GM21360 (cell line): ENCODE measurements around the gene TM4SF1.
A peak's percentile ranks its signal among the peaks of the same experiment; 100 is the strongest.
"Not testable (repeated sequence)": the region's sequence is repeated elsewhere in the genome, so short reads cannot be mapped to it uniquely, and the experiment has no call there.

Source experiments
- ATAC-seq: cut with Tn5 transposase; IDR thresholded peaks from one replicate; pipeline ENCODE4 v1.9.1; 2021; ENCODE audit warnings: mild to moderate bottlenecking, moderate library complexity; ENCODE audit not compliant: unreplicated experiment

The TM4SF1 gene

DNA sequence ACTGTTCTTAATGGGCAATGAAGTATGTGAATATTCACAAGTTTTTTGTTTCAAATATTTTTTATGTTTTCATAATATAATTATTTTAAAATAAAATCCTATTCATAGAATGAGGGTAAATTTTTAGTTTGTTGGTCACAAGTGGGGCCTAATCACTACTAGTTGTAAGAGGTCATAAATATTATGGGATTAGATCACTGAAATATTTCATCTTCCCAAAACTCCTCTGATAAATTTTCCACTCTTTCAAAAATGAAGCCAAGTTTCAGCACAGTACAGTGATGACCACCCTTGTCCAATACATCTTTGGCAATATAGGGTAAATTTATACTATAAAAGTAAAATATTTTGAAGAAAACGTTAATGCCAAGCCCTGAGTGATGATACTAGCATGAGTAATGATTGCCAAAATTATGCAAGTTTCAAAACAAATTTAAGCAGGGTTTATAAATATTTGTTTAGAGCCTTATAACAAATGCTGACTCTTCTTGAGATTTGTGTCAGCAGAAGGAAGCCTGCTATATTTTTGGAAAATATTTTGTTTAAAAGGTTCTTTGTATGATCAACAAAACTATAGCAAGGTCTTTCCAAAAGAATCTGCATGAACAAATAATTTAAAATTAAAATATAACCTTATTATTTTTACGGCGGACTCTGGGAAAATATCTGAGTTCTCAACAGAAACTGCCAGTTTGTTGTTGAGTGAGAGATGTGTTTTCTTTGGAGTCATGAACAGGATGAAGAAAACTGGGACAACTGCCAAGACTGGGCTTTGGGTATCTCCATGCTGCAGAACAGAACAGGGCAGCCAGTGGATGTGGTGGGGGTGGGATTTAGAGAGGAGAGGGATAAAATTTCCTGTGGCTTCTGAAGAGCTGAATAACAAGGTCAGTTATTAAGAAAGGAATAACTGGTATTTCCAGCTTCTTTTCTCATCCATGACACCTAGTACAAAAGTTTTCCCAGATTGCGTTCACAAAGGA is 17.9 kb upstream of the TM4SF1 start:
- no peak for ATAC-seq

DNA sequence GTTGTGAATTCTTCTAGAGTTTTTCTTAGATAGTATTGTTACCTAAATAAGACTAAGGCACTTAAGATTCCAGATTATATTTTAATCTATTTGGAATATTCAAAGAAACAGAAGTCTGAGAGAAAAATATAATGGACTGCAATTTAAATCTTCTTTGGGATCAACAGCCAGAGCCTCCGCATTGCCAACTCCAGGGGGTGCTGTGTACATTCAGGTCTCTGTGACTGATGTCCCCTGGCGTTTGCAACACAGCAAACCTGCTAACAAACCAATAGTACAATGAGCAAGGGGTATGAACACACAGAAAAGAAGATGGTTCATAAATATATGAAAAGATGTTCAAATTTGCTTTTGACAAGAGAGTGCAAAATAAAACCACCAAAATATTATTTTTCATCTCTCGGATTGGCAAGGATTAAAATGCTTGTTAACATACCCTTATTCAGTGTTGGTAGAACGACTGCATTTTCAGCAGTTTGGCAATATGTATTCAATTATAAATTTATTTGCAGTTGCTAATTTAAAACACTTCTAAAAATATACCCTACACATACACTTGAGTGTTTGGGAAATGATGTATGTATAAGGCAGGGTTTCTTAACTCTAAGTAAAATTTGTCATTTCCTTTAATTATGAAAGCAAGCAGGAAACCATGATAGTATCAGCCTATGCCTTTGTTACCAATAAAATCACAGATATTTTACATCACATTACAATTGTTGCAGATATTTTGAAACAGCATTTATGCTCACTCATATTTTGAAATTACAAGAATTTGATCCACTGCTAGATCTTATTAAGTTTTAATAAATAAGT is 16.1 kb upstream of the TM4SF1 start:
- peak; percentile 83 for ATAC-seq

DNA sequence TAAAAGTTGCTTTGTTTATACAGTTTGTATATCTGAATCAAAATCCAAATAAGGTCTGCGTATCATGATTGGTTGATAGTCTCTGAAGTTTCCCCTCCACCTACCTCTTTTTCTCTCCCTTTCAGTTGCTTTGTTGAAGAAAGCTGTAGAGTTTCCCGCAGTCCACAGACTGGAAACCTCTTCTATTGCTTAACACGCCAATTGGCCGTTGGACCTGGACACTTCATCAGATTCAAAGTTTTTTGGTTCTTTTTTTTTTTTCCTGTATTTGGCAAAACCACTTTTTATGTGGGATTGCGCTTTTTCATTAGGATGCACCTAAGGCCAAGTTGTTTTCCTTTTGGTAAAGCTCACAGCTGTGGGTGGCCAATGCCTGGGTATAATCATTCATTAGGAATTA is 14.5 kb upstream of the TM4SF1 start:
- ATAC-seq = no peak

DNA sequence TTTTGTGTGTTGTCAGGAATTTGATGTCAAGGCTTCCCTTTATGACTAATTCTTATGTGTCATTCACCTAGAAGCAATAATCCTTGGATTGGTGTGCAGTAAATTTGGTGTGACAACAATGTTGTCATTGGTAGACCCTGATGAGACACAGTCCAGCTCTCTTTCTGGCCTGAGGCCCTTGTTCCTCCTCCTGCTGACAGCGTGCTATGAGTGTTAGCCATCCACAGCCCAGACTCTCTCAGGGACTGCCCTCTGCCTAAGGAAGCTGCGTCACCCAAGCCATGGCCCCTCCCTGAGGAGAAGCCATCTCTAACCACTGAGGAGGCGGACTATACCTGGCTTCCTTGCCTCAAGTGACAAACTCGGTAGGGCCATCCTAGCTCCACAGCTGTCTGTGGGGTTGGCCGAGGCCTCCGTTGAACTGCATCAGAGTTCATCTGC is 13.3 kb upstream of the TM4SF1 start:
- ATAC-seq = no peak

DNA sequence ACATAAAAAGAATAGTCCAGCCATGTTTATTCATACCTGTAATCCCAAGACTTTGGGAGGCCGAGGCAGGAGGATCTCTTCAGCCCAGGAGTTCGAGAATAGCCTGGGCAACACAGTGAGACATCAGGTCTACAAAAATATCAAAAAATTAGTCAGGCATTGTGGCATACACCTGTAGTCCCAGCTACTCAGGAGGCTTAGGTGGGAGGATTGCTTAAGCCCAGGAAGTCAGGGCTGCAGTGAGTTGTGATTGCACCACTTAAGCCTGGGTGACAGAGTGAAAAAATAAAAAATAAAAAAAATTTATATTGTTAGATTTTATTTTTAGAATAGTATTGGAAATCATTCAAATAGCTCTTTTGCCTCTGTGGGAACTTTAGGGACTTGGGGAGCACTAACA is 12.8 kb upstream of the TM4SF1 start:
- ATAC-seq = no peak

DNA sequence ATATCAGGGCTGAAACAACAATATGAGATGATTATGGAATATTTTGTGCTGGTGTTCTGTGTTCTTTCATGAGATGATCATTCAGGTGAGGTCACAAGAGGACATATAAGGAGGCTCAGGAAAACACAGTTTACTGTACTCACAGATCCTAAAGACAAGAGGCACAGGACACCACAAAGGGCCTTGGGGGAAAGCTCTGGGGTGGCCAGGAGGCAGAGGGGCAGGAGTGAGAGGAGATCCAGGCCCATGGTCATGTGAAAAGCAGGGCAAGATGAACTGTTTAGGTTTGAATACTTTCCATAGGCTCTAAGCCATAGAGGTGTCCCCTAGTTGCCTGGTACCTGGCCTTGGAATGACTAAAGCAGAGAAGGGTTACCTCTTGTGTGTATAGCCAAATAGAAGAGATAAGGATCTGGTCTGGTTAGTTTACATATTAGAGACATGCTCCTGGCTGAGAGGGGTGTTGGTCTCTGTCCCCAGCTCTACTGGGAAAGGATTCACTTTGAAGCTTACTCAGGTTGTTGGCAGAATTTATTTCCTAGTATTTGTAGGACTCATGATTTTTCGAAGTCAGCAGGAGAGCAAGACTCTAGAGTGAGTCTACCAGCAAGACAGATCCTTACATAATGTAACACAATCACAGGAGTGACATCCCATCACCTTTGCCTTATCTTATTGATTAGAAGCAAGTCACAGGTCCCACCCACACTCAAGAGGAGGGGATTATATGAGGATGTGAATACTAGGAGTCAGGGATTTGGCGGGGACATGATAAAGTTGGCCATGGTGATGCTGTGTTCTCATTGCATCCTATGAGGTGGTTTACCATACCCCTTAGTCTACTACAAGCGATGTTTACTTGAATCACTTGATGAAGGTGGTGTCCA is 11.3 kb upstream of the TM4SF1 start:
- ATAC-seq = no peak

DNA sequence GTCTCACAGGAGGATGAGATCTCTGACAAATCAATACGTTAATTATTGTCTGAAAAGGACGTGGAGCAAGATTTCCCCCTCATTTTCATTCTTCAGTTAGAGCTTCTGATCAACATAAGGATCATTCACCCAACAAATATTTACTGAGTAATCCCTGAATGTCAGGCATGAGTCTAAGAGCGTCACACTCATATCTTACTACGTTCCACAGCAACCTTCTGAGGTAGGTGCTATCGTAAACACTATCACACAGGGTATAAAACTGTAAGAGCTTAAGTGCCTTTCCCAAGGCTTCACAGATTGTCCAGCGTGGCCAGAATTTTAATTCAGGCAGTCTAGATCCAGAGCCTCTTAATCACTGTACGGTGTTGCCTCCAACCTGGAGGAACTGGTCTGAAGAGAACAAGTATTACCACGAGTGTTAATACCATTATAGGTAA is 10.6 kb upstream of the TM4SF1 start:
- no peak for ATAC-seq

DNA sequence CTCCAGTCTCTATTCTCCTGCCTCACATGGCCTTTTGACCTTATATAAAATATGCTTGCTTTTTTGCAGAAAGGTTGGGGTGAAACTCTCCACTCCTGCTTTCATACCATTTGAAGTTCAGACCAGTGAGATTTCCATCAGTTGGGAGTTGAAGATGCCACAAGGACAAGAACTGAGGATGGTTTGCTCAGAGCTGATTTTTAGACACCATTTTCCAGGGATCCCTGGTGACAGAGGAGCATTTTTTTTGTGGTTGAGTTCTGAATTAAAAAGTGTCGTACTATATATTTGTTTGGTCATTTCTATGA is 8.8 kb upstream of the TM4SF1 start:
- no peak for ATAC-seq

DNA sequence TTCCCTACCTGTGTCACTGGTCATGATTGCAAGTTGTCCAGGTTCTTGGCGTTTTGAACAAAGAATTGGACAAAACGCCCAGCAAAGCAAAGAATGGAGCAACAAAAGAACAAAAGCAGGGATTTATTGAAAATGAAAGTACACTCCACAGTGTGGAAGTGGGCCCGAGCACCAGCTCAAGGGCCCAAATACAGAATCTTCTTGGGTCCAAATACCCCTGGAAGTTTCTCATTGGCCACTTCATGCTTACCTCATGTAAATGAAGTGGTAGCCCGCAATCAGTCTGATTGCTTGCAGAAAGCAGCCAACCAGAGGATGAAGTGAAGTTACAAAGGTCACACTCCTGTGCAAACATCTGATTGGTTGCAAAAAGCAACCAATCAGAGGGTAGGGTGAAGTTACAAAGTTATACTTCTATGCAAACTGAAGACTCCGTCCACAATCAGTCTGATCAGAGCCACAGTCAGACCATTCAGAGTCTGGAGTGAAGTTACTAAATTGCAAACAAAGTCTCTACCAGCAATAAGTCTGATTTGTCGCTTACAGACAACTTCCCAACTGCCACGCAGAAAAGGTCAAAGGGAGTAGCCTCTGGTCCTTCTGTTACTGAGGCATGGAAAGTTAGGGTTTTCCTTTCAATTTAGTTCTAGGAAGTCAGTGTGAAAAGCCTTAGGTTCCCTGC is 8.3 kb upstream of the TM4SF1 start:
- ATAC-seq = no peak

DNA sequence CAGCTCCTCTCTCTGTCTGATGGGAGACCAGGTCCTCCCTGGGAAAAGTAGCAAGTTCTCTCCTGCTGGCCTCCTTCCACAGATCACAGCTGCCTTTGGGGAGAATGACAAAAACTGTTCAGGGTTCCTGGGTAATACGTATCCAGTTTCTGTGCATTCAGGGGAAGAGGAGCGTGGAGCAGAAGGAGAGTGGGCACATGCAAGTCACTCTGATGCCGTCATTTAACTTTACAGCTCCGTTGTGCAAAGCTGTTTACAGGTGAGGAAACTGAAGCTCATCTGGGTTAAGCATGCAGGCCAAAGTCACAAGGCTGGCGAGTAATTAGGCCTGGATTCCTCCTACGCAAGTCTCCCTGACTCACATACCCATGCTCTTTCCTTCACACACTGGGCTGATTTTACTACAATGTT is 7.5 kb upstream of the TM4SF1 start:
- ATAC-seq = no peak

DNA sequence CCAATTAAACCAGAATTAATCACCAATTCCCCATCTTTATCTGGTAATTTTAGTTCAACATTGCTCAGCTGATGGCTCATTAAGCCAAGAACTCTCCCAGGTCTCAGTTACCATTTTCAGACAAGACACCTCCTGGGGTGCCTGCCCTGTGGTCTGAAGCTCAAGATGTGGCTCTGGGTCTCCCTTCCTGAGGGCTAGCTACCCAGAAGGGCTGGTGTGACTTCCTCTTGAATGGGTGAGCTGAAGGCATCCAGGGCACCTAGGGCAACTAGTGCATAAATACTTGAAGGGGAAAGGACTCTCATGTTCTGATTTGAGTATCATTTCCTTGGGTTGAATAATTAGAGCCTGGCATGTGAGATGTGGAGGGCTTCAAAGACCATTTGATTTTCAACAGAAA is 6.7 kb upstream of the TM4SF1 start:
- no peak for ATAC-seq

DNA sequence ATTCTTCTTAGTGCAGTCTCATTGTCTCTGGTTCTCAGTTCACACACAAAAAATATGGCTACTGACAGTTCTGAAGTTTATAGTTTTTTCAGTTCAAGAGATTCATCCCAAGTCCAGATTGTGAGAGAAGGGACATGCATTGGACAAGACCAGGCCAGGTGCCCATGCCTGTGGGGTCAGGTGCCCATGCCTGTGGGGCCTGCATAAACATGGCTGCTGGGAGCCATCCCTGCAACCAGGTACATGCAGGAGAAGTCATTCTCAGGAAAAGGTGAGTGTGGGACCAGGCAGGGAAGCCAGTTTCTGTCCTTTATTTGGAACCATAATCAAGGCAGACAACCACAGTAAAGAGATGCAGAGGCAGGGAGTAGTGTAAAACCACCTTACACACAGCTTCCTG is 6.3 kb upstream of the TM4SF1 start:
- no peak for ATAC-seq

DNA sequence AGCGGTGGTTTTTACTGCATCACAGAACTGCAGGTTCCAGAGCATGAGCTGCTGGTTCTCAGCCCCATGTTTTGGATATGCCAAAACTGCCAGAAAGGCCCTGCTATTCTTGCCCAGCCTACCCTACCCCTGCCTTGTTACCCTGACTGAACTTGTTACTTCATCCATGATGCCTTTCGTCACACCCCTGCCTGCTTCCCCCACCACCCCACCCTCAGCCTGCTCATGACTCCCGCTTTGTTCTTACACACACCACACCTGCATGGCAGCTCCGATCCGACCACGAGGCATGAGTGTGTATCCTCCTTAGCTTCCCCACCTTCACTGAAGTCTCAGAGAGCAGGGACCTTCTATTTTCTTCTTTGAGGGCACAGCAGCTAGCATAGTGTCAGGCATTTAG is 5.1 kb upstream of the TM4SF1 start:
- no peak for ATAC-seq

DNA sequence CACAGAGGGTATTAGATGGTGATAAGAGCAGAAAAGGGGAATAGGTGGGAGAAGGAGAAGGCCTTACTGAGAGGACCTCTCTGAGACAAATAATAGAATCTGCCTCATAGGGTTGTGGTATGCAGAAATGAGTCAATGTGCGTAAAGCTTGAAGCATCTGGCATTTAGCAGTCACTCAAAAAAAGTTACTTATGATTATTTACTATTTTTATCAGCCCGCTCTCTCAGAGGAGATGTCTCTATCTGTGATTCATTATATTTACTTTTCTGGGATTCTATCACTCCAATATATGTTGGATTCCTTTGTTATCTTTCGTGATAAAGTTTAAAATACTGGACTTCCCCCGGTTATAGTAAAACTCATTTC is 4.6 kb upstream of the TM4SF1 start:
- ATAC-seq = no peak

DNA sequence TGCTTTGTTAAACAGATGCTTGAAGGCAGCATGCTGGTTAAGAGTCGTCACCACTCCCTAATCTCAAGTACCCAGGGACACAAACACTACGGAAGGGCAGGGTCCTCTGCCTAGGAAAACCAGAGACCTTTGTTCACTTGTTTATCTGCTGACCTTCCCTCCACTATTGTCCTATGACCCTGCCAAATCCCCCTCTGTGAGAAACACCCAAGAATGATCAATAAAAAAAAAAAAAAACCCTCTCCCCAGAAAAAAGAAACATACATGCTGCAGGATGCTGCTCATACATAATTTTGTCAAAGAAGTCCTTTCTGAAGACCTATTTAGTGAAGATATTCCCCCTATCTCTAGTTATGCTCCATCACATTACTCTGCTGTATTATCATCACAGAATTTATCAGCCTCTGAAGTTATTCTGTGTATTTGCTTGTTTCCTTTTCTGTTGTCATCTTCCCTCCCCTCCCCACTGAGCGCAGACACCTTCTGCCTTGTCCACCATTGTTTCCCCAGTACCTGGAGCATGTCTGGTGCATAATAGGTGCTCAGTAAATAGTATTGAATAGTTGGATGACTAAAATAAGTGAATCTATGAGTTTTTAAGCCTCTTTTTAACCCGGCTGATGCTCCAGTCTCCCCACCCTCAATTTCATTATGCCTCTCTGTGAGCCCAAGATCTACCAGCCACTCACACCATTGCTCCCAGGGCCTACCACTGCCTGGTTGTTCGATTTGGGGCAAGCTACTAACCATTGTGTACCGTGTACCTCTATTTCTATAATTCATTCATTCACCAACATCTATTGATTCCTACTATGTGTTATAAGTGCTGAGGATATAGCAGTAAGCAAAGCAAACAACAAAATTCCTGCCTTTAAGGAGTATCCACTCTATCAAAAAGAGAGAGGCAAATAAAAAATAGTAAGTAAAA is 4.0 kb upstream of the TM4SF1 start:
- no peak for ATAC-seq

DNA sequence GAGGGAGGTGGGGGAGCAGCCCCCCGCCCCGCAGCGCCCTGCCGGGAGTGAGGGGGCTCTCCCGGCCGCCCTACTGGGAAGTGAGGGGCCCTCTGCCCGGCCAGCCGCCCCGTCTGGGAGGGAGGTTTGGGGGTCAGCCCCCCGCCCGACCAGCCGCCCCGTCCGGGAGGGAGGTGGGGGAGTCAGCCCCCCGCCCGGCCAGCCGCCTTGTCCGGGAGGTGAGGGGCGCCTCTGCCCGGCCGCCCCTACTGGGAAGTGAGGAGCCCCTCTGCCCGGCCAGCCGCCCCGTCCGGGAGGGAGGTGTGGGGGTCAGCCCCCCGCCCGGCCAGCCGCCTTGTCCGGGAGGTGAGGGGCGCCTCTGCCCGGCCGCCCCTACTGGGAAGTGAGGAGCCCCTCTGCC is 2.8 kb upstream of the TM4SF1 start:
- ATAC-seq = not testable (repeated sequence)

DNA sequence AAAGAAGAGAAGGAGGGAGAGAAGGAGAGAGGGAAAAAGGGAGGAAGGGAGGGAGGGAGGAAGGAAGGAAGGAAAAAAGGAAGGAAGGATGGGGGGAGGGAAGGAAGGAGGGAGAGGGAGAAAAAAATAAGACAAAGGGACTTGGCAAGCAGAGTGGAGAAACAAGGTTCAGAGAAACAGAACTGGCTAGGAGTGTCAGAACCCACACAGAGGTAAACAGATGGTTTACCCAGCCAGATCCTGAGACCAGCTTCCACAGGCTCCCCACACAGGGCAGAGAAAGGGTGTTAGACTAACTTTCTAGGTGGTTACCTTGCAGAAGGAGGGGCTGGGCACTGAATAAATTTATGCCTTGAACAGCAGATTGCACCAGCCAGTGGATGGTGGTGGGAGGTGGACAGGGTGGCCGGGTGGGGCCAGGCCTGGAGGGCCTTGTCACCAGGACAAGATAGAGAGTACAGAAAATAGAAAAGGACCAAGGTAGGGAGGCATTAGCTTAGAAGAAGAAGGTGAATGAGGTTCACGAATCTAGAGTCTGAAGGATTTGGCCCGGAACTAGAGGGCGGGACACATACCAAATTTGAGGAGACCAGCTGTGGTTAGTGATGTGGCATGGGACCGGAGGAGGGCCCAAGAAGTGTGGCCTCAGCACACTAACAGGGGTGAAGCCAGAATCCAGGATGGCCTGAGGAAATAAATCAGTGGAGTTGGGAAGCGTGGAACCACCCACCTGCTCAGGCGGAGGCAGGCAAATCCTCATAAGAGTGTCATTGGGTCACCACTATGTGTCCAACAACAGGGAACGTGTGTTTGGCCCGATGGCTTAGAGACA is 1.2 kb upstream of the TM4SF1 start:
- ATAC-seq = no peak

DNA sequence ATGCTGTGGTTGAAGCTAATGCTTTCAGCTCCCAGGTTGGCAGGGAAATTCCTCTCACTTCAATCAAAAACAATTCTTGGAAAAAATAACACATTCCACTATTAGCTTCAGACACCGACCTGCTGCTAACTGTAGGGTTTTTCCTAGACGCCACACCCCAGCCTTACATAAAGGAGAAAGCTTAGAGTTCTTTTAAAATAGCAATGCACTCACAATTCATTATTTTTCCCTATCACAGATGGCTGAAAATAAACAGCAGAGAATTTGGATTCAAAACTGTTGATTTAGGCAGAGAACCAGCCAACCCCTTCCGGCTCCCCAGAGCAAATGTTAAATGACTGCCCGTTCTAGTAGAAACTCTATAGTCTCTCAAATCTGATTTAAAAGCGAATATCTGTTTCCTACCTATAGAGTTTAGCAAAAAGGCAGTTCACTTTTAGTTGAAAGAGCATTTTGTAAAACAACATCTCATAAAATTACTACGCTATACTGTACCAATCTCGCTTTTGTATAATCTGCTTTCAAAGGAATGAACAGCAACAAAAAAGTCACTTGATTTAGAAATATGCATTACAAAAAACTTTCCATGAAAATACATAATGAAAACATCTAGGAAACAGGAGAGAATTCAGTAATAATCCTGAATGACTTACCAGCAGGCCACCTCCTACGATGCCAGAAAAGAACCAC is 586 bp downstream of the TM4SF1 start:
- no peak for ATAC-seq
